GM21528 (cell line): ENCODE measurements around the gene SLFNL1.
A peak's percentile ranks its signal among the peaks of the same experiment; 100 is the strongest.

Experiments used
- ATAC-seq: cut with Tn5 transposase; IDR thresholded peaks from one replicate; pipeline ENCODE4 v1.9.1; 2021; ENCODE audit warnings: mild to moderate bottlenecking, moderate library complexity; ENCODE audit not compliant: unreplicated experiment, low FRiP score

Gene SLFNL1

GRCh38 chr1:41020654-41021053 lies 871 bp downstream of the SLFNL1 start:
- no peak for ATAC-seq

DNA sequence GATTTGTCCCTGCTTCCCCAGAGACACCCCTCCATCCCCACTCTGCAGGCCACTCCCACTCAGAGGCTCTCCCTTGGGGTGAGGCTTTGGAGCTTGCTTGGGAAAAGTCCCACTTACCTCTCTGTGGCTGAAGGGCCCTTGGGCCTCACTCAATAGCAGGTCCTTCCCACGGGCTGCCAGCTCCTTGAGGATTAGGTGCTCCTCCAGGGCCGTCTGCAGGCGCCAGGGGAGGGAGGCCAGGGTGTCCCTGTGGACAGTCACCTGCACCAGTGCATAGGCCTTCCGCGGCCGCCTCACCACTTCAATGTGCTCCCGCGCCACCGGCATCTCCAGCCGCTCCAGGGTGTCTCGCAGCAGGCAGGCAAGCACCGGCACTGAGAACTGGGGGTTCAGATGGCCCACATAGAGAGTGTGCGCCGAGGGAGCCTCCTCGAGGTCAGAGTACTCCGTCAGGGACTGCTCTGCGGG lies 1.4 kb downstream of the SLFNL1 start:
- no peak for ATAC-seq

DNA sequence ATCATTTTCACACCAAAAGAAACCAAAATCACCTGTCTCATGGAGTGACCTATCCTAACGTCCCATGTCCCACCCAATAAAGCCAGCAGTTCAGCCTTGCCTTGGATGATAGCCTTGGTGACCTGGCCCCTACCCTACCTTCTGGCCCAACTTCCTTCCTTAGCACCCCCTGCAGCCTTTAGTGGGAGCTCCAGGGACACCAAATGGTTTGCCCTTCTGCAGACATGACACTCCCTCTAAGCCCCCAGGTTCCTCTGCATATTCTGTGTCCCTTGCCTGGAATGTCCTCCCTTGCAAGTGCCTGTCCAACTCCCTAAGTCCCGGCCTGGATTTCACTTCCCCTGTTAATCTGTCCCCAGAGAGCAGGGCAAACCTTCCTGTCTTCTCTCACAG lies 2.2 kb downstream of the SLFNL1 start:
- ATAC-seq: no peak

- no peak for ATAC-seq
Measured at GRCh38 chr1:41018018-41018410, 3.5 kb downstream of the SLFNL1 start.

GRCh38 chr1:41017141-41018017 lies 4.1 kb downstream of the SLFNL1 start:
- ATAC-seq: no peak

GRCh38 chr1:41015897-41016470 lies 5.5 kb downstream of the SLFNL1 start:
- no peak for ATAC-seq

GRCh38 chr1:41015281-41015896 lies 6.1 kb downstream of the SLFNL1 start:
- ATAC-seq: no peak

GRCh38 chr1:41014871-41015270 lies 6.7 kb downstream of the SLFNL1 start:
- ATAC-seq: no peak

GRCh38 chr1:41013796-41014195 lies 7.7 kb downstream of the SLFNL1 start:
- no peak for ATAC-seq

- no peak for ATAC-seq
Measured at GRCh38 chr1:41013024-41013423, 8.5 kb downstream of the SLFNL1 start.

DNA sequence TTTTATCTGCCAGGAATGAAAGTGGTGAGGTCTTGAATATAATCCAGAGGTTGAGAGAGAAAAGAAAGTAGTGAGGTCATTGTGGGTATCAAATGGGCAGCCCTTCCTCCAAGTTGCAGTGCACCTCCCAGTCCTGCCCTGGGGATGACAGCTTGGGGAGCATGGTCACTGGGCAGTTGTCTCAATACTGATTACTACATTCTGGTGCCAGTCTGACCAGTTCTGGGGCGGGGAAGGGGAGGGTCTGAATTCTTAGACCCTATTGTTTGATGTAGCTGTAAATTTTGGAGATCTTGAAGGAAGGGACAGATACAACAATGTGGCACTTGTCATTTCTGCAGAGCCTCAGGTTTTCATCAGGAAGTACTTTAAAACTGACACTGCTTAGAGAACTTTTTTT lies 11.2 kb downstream of the SLFNL1 start:
- no peak for ATAC-seq

DNA sequence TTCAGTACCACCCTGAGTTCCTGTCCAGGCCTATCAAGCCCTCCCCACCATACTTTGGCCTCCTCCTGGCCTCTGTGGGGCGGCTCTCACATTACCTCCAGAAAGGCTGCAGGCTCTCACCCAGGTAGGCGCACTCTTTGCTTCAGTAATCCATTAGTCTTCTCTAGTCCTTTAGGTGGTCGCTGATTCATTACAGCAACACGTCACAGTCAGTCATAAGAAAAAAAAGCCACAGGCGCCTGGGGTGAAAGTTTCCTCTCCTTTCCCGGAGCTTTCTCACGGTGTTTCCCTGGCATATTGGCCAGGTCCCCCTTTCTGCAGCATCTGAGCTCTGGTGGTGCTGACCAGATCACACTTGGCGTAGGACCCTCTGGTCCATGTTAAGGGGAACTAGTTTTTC lies 12.1 kb downstream of the SLFNL1 start:
- ATAC-seq: no peak

- ATAC-seq: no peak
Measured at GRCh38 chr1:41006942-41007865, 14.3 kb downstream of the SLFNL1 start.

DNA sequence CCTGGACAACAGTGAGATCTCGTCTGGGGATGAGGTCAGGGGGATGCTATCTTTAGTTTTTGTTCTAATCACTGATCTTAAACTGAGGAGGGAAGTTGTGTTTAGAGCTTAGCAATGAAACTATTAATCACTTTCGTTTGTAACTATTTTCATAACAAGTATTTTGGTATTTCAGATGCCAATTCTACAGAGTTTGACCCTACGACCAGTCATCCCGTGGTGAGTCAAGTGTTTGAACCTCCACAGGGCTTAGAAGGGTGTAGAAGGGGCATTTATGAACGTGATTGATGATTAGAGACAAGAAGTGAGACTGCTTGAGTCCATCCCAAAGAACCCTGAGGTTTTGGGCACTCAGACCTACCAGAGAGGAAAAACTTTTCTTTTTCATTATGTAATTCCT lies 15.6 kb downstream of the SLFNL1 start:
- no peak for ATAC-seq

DNA sequence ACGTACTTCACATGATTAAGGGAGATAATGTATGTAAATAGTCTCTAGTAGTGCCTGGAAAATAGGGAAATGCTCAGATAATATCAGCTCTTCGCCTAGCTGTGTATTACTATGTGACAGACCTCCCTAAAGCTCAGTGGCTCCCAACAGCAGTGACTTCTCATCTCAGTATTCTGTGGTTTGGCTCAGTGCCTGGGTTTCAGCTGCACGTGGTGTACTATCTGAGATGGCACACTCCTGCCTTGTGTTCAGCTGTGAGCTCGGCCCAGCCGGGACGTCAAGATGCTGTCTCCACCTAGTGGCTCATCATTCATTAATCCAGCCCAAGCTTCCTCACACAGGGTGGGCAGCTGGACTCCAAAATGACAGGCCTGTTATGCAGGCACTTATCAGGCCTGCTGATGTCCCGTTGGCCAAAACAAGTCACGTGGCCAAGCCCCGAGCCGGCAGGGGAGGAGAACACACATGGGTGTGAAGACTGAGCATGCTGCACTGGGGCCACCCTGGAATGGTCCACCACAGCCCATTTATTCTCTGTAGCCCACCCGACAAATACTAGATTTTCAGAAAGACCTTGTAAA lies 17.8 kb downstream of the SLFNL1 start:
- peak; percentile 96 for ATAC-seq

DNA sequence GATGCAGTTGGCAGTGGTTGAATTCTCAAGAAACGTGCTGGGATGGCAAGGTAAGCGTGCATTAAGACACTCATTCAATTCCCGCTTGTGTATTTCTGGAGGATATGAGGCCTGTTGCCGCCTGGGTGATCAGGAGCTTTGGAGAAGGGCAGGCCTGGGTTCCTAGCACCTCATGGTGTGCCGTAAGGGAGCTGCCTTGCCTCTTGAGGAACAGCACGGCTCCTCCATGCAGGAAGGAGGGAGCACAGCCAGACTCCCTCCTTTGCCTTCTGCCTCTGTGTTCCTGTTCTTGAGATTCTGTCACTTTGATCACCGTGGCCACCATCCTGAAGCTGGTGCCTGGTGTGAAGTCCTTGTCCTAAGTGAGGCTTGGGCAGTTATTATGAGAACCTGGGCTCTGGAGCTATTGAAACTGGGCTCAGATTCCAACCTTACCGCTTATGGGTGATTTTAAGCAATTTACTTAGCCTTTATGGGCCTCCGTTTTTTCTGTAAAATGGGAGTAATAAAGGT lies 18.3 kb downstream of the SLFNL1 start:
- no peak for ATAC-seq

DNA sequence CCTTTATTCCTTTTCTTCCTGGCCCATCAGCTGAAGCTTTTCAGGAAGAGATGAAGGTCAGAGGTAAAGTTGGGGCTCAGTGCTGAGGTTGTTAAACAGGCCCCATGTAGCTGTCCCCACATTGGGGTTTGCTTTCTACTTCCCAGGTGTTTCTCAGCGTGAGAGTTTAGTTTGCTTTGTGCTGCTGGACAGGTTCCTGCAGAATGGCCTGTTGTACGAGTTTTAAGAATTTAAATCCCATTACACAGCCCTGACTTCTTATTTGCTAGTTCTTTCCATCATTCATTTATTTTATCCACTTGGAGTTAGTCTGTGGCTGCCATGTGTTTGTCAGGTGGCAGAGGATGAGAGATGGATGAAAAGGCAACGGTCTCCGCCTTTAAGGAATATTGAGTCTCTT lies 22.9 kb downstream of the SLFNL1 start:
- ATAC-seq: no peak

DNA sequence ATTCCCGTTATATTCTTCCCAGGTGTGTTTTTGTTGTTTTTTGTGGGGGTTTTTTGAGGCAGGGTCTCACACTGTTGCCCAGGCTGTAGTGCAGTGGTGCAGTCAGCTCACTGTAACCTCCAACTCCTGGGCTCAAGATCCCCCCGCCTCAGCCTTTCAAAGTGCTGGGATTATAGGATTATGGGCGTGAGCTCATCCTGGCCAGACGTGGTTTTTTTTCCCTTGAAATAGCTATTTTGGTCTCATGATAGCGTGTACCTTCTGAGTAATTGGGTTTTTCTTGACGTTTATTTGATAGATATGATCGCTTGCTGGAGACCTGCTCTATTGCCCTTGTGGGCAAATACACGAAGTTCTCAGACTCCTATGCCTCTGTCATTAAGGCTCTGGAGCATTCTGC lies 24.4 kb downstream of the SLFNL1 start:
- no peak for ATAC-seq

DNA sequence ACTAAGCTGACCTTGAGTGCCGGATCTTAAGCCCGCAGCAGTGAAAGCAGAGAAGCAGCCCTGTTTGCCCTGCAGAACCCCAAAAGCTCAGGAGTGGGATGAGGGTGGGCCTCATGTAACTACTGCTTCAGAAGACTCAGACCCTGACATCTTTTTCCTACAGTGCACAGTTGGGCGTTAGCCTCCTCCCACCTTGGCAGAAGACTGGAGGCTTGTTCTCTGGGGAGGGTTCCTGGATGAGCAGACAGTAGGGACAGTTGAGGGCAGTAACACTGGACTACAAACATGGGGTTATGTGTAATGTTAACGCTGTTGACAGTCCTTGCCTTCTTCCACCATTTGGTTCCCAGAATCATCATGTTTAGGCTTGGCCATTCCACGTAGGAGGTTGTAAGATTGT lies 32.5 kb downstream of the SLFNL1 start:
- ATAC-seq: no peak

- no peak for ATAC-seq
Measured at GRCh38 chr1:40988280-40988679, 33.2 kb downstream of the SLFNL1 start.
